DLD1 (cell line): Measurements from ENCODE around the gene ZBTB26.

Experiments
- in situ Hi-C: cut with HindIII; loops from 2 replicates; pipeline ENCODE4 v1.10.0; 2017; ENCODE audit warnings: low sequenced_read_pairs

Gene ZBTB26, protein sequence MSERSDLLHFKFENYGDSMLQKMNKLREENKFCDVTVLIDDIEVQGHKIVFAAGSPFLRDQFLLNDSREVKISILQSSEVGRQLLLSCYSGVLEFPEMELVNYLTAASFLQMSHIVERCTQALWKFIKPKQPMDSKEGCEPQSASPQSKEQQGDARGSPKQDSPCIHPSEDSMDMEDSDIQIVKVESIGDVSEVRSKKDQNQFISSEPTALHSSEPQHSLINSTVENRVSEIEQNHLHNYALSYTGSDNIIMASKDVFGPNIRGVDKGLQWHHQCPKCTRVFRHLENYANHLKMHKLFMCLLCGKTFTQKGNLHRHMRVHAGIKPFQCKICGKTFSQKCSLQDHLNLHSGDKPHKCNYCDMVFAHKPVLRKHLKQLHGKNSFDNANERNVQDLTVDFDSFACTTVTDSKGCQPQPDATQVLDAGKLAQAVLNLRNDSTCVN

DNA sequence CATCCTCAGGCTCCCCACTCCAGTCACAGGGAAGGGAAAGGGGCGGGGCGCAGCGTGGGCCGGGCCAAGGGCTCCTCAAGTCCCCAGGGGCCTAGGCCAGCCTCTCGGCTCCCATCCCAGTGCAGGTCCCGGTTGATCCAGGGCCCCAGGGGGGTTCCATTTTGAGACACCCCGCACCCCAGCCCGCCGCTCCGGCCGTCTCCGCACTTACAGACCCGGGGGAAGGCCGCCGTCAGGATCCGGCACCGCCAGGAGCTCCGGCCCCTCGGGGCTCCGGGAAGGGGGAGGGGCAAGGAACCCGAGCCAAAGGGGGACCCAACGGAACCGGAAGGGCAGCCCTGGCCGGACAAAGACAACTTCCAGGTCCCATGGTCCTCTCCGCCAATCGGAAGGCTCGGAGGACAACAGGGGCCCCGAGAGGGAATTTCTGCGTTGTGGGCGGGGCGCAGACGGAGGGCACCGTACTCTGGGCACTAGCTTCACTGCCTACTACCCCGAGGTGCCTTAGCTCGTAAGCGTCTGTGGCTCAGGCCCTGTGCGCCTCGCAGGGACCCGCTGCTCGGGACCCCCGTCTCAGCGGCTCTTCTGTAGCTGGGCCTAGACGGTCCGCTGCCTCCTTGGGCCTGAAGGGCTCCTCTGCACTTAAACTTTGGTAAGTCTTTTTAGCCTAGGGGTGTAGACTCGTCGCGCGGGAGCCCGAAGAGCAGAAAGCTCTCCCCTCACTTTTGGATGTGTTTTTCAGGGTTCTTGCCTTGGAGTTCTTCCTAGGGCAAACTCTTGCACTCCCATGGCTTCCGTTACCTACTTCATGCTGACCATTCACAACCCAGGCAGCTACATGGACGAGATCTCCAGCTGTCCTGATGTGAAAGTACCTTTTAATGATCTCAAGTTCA lies at the start of gene ZBTB26:
TSS of gene ZBTB26 (minus strand) at position 287 of the 896 bp plus-strand sequence. CDS start 11,578 bp downstream, outside the sequence.
- in situ Hi-C loops: no loop called here

DNA sequence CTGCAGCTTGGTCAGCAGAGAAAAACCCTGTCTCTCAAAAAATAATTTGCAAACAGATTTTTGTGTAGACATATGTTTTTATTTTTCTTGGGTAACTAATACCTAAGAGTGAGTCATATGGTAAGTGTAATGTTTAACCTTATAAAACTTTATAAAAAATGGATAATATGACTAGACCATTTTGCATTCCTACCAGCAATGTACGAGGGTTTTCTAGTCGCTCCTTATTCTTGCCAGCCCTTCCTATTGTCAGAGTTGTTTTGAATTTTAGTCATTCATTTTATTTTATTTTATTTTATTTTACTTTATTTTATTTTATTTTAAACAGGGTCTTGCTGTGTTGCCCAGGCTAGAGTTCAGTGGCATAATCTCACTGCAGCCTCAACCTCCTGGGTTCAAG lies 47.3 kb upstream of the ZBTB26 start:
- in situ Hi-C loops: no loop called here

DNA sequence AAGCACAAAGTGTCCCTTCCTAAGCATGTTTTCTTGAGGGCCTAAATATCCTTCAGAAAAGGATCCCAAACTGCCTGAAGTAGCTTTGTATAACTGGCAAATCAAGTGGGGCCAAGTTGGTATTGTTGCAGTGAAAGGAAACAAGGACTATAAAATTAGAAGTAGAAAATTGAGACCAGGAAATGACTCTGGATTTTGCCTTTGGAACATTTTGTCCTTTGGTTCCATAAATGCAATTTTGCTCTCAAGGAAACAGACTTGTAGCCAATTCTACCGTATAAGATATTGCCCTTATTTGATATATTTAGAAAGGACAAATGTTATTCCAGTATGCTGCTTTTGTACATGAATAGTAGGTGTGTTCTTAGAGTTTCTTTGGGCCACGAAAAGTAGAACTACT lies 43.9 kb upstream of the ZBTB26 start:
- in situ Hi-C loops: no loop called here

DNA sequence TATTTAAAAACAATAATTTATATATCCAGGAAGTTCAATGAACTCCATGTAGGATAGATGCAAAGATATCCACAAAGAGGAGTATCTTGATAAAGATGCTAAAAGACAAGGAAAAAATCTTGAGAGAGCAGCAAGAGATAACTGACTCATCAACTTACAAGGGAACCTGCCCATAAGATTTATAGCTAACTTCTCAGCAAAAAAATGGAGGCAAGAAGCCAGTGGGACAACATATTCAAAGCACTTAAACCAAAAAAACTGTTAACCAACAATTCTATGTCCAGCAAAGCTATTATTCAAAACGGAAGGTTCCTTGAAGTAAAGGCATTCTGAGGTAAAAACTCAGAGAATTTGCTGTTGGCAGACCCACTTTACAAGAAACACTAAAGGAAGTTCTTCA lies 29.8 kb upstream of the ZBTB26 start:
- in situ Hi-C loops: no loop called here

DNA sequence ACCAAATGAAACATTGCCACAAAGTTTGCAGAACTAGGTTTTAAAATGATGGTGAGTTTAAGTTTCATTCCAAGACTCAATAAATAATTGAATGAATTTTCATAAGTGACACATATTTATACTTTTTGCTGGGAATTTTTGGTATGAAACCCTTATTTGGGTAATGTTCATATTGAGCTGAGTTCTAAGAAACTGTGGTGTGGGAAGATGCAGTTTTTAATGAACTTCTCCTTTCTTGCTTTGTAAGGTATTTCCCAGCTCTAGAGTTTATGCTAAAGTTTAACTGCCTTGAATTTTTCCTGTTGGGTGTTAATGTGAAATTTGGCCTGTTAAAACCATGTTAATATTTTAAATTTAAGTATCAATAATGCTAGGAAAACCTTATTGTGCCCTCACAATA lies 24.6 kb upstream of the ZBTB26 start:
- in situ Hi-C loops: no loop called here

DNA sequence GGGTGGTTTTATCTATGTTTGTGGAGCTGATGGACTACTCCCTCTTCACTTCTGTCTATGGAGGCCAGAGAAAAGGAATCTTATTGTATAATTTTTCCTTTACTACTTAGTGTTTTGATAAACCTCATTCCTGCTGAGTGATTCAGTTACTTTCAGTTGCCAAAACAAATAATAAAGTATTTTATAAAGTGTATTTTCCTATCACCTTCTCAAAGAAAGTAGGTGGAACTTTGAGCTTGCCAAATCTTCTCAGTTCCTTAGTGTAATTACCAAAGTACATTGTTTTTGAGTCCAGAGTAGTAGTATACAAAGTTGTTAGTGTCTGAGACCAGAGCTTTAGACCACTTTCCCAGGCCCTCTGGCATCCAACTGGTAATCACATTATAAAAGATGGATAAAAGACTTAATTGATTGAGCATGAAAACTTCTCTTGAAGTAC lies 23.0 kb upstream of the ZBTB26 start:
- in situ Hi-C loops: no loop called here

DNA sequence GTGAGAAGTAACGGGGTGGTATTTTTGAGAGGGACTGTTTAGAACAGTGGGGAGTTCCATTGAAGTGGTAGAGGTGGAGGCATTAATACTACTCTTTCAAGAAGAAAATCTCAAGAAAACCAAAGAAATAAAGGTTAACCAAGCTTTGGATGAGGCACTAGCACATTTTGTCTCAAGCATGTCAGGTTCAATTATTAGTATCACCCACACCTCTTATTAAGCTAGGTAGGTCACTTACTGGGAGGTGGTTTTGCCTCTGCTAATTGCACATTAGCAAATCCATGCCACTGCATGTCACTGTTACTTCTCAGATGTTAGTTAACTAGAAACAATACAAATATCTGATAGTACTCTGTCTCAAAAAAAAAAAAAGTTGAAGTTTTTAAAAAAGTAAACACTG lies 19.7 kb upstream of the ZBTB26 start:
- in situ Hi-C loops: no loop called here

DNA sequence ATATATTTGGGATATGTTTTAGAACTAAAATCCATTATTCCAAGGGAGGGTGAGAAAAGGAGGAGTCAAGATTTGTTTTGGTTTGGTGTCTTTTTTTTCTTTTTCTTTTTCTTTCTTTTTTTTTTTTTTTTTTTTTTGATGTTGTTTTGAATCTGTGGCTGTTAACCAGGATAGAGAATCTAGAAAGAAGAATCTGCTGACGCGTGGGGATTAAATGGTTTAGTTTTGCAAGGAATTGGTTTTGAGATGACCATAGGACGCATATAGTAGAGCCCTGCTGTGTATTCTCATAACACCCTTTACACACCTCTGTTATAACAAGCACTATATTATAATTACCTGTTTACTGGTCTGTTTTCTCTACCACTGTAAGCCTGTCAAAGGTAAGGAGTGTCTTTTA lies 19.0 kb upstream of the ZBTB26 start:
- in situ Hi-C loops: no loop called here

DNA sequence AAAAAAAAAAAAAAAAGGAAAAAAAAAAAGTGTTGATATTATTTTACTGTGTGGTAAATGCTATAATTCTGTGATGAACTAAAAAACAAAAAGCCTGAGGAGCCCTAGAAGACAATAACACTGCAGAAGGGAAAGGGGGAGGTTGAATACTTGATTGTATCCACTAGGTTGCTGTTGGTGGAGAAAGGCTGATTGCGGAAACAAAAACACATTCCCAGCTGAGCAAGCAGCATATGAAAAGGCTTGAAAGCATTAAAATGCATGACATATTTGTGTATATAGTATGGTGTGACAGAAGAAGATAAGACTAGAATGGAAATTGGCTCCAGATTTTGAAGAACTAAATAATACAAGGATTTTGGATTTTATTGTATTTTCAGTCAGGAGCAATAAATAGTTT lies 18.4 kb upstream of the ZBTB26 start:
- in situ Hi-C loops: no loop called here

DNA sequence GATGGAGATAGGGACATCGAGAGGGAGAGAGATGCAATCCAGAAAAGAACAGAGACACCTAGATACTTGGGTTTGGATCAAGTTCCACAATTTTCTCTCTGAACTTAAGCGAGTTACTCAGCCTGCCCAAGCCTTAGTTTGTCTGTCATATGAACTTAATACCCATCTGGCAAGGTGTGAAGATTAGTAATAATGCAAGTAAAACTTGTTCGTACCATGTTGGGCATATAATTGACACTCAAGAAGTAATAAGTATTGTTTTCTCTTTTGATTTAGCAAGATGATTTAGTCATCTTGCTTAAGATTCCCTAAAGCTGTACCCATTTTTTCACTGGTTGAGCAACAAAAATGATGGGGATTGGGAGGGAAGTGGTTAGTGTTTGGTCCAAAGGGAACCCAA lies 17.0 kb upstream of the ZBTB26 start:
- in situ Hi-C loops: no loop called here

DNA sequence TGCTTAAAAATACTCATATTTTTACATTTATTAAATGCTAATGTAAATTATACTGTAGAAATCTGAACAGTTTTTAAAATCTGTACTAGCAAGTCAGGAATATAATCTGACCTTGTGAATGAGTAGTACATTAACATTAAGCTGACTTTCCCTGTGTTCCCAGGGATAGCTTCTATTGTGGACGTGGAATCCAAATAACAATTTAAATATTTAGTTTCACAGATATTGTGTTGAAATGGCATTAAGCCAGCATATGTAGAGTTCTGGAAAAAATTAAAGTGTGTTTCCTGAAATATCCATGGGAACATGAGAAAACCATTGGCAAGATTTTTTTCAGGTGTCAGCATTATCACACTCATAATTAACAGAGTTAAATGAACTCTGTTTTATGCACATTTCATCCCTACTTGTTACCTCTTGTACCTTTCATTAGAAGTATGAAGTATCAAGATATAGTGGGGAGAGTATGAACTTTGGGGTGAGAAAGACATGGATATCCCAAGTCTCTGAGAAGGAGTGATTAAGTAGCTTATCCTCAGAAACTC lies 15.2 kb upstream of the ZBTB26 start:
- in situ Hi-C loops: no loop called here

DNA sequence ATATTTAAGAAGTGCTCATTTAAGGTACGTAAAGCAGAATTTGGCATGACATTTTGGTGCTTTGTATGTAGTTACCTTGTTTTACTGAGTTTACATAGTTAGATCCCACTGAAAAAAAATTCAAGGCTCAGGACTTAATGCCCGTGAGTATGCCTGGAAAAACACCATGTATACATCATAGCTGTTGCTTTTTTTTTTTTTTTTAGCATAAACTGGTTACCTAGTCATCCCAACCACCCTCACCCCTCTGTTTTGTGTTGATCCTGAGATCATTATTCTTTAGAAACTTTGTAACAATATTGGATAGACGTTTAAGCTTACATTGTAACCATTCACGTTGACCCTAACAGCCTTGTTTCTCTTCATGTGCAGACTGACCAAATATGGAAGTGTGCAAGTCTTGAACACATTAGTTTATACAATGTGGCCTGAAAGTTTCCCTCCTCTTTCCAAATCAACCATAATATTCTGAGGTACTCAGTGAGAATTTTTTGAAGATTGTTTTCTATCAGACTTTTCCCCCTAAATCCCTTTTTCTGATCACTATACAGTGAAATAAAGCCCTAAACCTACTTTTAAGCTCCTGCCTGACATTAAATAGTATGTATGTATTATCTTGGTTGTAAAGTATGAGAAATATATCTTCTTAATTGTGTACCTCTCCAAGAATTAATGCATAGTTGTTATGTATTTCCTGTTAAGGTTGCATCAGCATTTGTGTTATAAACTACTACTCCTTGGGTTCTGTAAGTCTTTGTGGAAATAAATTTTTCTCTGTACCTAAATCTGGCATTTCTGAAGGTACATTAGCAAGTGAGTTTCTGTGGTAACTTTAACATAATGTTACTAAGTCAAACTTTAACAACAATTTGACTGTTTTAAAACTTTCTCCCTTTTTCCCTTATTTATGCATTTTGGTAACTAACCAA lies 13.9 kb upstream of the ZBTB26 start:
- in situ Hi-C loops: no loop called here

DNA sequence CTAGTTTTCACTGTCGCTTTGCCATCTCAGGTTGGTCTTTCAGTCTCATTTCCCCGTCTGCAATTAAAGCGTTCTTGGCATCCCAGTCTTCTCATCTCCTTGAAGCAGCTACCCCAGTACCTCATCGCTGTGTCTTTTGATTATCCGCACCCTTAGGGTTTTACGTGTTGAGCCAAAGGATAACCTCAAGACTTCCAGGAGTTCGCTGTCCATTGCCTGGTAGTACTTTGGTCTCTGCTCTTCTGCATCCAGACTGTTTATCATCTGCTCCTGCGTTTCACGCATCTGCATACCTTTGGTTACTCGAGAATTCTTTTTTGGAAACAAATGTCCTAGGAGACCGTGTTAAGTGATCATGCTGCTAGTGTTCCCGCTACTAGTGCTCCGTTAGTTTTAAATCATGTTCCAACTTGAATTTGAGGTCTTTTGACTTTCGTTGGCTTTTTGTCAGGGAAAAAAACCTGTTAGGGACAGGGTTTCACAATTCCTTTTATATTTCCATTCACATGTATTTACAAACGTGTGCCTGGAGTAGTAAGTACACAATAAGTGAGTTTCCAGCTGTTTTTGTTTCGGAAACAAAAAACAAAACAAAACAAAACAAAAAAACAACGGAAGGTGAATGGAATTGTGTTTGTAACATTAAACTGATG lies 10.4 kb upstream of the ZBTB26 start:
- in situ Hi-C loops: no loop called here

DNA sequence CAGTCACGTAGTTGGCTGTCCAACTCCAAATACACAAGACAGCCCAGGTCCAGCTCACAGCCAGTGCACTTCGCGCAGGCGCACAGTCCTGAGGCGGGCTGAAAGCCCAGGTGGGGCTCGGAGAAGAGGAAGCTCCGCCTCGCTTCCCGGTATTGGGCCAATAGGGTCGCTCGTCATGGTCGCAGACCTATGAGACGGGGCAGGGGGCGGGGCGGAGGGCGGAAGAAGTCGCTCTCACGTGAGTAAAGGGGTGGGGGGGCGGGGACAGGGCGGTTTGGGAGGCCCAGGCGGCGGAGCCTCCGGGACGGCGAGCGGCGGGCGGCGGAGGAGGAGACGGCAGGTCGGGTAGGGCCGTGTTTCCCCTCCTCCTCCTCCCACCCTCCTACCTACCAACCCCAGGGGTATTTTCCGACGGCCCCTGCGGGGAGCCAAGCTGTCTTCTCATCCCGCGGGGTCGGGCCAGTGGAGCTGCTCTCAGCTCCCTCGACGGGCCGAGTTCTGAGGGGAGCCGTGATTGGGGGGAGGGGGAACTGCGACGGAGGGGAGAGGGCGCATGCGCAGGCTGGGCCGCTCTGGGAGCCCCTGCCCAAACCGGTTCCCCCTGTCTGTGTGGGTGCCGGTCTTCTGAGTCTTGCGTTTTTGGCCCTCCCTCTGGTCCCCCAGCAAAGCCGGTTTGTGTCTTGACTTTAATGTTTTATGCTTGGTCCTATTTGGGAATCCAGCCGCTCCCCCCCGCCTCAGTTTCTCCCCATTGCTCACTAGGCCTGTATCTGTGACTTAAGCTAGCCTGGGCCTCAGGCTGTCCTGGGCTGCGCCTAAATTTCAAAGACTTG lies 9.7 kb upstream of the ZBTB26 start, which contains the start of gene RABGAP1:
TSS of gene RABGAP1 (plus strand) at position 272 of the 833 bp plus-strand sequence. CDS start 16,040 bp downstream, outside the sequence.
- in situ Hi-C loops: no loop called here

DNA sequence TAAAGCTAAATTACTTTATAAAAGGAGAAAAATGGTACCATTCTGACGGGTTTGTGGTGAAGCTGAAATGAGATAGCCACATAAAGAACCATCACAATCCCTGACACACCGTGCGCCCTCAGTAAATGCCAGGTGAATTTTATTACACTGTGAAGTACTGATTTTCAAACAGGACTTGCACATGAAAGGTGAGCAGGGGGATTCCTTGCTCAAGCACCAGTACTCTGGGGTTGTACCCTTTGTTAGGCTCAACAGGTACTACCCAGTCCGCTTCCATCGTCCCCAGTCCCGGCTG lies 9.1 kb upstream of the ZBTB26 start:
- in situ Hi-C loops: no loop called here

DNA sequence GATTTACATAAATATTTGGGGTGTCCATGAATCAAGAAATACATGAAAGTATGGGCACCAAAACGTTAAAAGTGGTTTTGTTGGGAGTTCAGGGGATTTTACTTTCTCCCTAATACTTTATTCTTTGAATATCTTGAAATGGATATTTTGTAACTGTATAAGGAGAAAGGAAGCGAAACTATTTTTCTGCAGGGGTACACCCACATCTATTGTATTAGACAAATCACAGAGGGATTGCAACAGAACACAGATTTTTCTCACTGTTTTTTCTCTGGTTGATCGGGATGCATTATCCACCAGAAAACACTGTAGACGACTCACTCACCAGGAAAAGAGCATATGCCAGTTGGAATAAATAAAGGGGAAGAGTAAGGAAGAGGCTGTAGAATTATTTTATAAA lies 8.3 kb upstream of the ZBTB26 start:
- in situ Hi-C loops: no loop called here

DNA sequence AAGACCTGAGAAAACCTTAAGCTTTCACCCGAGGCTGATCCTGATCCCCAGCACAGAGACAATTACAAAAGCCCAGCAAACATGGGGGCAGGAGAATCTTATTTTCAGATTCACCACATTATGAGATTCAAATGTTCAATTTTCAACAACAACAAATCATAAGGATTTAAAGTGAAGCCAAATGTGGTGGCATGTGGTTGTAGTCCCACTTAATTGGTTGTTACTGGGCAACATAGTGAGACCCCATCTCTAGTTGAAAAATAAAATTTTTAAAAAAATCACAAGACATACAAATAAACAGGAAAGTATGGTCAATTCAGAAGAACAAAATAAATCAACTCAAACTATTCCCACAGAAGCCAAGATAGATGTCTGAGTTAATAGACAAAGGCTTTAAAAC lies 5.6 kb upstream of the ZBTB26 start:
- in situ Hi-C loops: no loop called here

DNA sequence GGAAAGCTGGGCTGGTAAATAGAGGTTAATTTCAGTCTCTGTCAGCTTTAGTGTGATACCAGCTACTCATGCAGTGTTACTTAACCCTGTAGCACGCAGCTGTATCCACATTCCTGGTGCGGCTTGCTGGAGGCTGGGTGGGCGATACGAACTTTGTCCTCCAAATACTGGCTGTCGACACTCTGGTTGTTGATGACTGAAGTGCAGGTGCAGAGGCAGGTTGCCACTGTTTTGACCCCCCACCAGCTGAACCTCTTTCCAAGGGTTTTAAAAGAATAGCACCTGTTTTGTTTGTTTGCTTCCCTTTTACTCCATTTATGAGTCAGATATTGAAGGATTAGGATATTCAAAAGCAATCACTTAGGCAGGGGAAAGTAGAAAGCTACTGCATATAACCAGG lies 5.2 kb upstream of the ZBTB26 start:
- in situ Hi-C loops: no loop called here

DNA sequence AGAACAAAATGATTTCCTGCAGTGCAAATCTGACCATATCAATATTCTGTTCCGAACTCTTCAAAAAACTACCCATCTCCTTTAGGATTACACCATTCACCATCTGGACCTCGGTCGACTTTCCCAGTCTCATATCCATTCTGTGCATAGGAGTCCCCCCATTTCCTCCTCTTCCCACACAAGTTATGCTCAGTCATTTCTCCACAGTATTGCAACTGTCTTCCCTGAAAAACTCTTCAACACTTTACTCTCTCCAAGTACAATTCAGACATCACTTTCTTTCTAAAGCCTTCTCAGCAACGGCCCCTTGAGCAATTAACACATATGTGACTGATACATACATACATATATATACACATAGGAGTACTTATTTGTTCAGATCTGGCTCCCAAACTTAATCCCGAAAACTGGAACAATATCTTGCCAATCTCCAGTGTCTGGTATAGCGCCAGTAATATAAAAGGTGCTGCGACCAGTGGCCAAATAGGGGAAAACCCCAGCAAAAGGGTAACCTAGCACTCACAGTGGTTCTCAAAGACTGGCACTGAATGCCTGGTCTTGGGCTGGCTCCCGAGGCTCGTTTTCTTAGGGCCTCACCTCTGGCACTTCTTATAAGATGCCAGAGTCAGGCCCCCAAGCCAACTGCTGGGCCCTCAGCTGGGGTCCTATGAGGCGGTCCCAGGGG lies 629 bp downstream of the ZBTB26 start:
- in situ Hi-C loops: no loop called here
